SK-N-SH (cell line): ENCODE data around the gene DOCK6. TPM values are rescaled to one million over a fixed set of nuclear protein-coding genes. Genes with fewer than 3 reads are reported as not detected.

Source experiments
- CTCF ChIA-PET: fragments of 300-600, 350-600 bp; formaldehyde crosslinking; extraction: SDS; loops from one replicate; lab custom pipeline; 2021; lab: Yijun Ruan, JAX
- POLR2A ChIA-PET: fragments of 350-600 bp; sonication (Branson Sonifier 250); formaldehyde crosslinking; extraction: SDS; loops from one replicate; lab custom pipeline; 2020; ENCODE audit warnings: antibody characterized with exemption, inconsistent platforms; lab: Yijun Ruan, JAX
- DNase-seq: peaks from one replicate; pipeline ENCODE4 v3.0.0; 2012
- H2AFZ ChIP-seq: fragments of 200-600 bp; sonication (generic); 2 replicates; pipeline ENCODE4 v1.8.1; 2016; ENCODE audit warnings: antibody characterized with exemption, mild to moderate bottlenecking, low read depth
- H3F3A ChIP-seq: fragments of 200-600 bp; sonication (generic); replicated peaks from 2 replicates; pipeline ENCODE3; 2016; ENCODE audit warnings: antibody characterized with exemption, mild to moderate bottlenecking; ENCODE audit not compliant: insufficient read depth
- H3K27ac ChIP-seq, 2 experiments: fragments of 200-500 bp in 1 of 2; fragments of 200-600 bp in 1 of 2; sonication (Bioruptor generic) in 1 of 2; sonication (generic), shearing (Covaris generic) in 1 of 2; 2 replicates each; pipeline versions ENCODE4 v1.5.1 to v1.6.1; 2014 to 2016; ENCODE audit warnings: low read depth in 2 of 2, inconsistent platforms in 1 of 2, low read length in 1 of 2, mild to moderate bottlenecking in 1 of 2, mixed read lengths in 1 of 2
- H3K27me3 ChIP-seq: fragments of 200-600 bp; sonication (generic), shearing (Covaris generic); 2 replicates; pipeline ENCODE4 v1.6.1; 2016; ENCODE audit warnings: mixed run types; ENCODE audit not compliant: insufficient read depth
- H3K36me3 ChIP-seq, 2 experiments: fragments of 200-500 bp in 1 of 2; fragments of 200-600 bp in 1 of 2; sonication (Bioruptor generic) in 1 of 2; sonication (generic) in 1 of 2; replicated peaks in 1 of 2; 2 replicates each; pipeline versions ENCODE3 to v1.5.1; 2014 to 2016; ENCODE audit warnings: low read length in 1 of 2, mild to moderate bottlenecking in 1 of 2; ENCODE audit not compliant: insufficient read depth in 2 of 2, control insufficient read depth in 1 of 2
- H3K4me1 ChIP-seq, 2 experiments: fragments of 200-500 bp in 1 of 2; fragments of 200-600 bp in 1 of 2; sonication (Bioruptor generic) in 1 of 2; sonication (generic), shearing (Covaris generic) in 1 of 2; 2 replicates each; pipeline versions ENCODE4 v1.5.1 to v1.6.1; 2014 to 2016; ENCODE audit warnings: low read depth in 1 of 2, low read length in 1 of 2, mixed run types in 1 of 2; ENCODE audit not compliant: insufficient read depth in 2 of 2, control insufficient read depth in 1 of 2
- H3K4me2 ChIP-seq: fragments of 200-600 bp; sonication (generic), shearing (Covaris generic); 2 replicates; pipeline ENCODE4 v1.6.1; 2017; ENCODE audit warnings: mixed run types
- H3K4me3 ChIP-seq, 2 experiments: fragments of 200-500 bp in 1 of 2; fragments of 200-600 bp in 1 of 2; sonication (Bioruptor generic) in 1 of 2; sonication (generic), shearing (Covaris generic) in 1 of 2; 2 replicates each; pipeline versions ENCODE4 v1.5.1 to v1.8.1; 2014 to 2016; ENCODE audit warnings: low read depth in 2 of 2, inconsistent platforms in 1 of 2, low read length in 1 of 2, mild to moderate bottlenecking in 1 of 2, mixed read lengths in 1 of 2, moderate library complexity in 1 of 2
- H3K79me2 ChIP-seq: fragments of 200-600 bp; sonication (generic); 2 replicates; pipeline ENCODE4 v1.8.1; 2017; ENCODE audit warnings: mild to moderate bottlenecking; ENCODE audit not compliant: insufficient read depth
- H3K9ac ChIP-seq: fragments of 200-600 bp; sonication (generic); 2 replicates; pipeline ENCODE4 v1.6.1; 2017; ENCODE audit warnings: mixed run types
- H3K9me2 ChIP-seq: fragments of 200-600 bp; sonication (generic); 2 replicates; pipeline ENCODE4 v1.6.1; 2017; ENCODE audit warnings: mixed run types
- H3K9me3 ChIP-seq: fragments of 200-600 bp; sonication (generic); 2 replicates; pipeline ENCODE4 v1.6.1; 2017; ENCODE audit warnings: mixed run types, mild to moderate bottlenecking, moderate library complexity
- H4K20me1 ChIP-seq: fragments of 200-600 bp; sonication (generic); 2 replicates; pipeline ENCODE4 v1.6.1; 2017; ENCODE audit warnings: mild to moderate bottlenecking, mixed run types; ENCODE audit not compliant: insufficient read depth
- ELF1 ChIP-seq: IDR thresholded peaks from 2 replicates; pipeline ENCODE4 v1.4.0; 2012
- EZH2phosphoT487 ChIP-seq: fragments of 200-600 bp; sonication (generic); IDR thresholded peaks from 2 replicates; pipeline ENCODE4 v1.6.1; 2017; ENCODE audit warnings: low read depth, mixed run types, mild to moderate bottlenecking, antibody characterized with exemption, moderate library complexity, borderline replicate concordance
- GABPA ChIP-seq: IDR thresholded peaks from 2 replicates; pipeline ENCODE4 v1.4.0; 2012; ENCODE audit warnings: low read depth, mild to moderate bottlenecking
- GATA2 ChIP-seq: sonication (generic); formaldehyde crosslinking; IDR thresholded peaks from 2 replicates; pipeline ENCODE4 v1.5.0; 2020; ENCODE audit warnings: mild to moderate bottlenecking, missing genetic modification reagents
- JUND ChIP-seq: IDR thresholded peaks from 2 replicates; pipeline ENCODE4 v1.4.0; 2012
- MXI1 ChIP-seq: IDR thresholded peaks from 2 replicates; pipeline ENCODE4 v1.6.1; 2012; ENCODE audit warnings: mild to moderate bottlenecking, low read depth, low read length, improper control_type of control experiment
- NFIC ChIP-seq: IDR thresholded peaks from 2 replicates; pipeline ENCODE4 v1.4.0; 2012; ENCODE audit warnings: borderline replicate concordance
- RCOR1 ChIP-seq: fragments of 150-350 bp; IDR thresholded peaks from 2 replicates; pipeline ENCODE4 v1.6.1; 2017; ENCODE audit warnings: antibody characterized with exemption, low read length
- RFX5 ChIP-seq: IDR thresholded peaks from 2 replicates; pipeline ENCODE4 v1.6.1; 2012; ENCODE audit warnings: mild to moderate bottlenecking, improper control_type of control experiment, low read length
- RXRA ChIP-seq: IDR thresholded peaks from 2 replicates; pipeline ENCODE4 v1.4.0; 2012; ENCODE audit warnings: low read depth, mild to moderate bottlenecking, borderline replicate concordance
- SIN3A ChIP-seq: IDR thresholded peaks from 2 replicates; pipeline ENCODE4 v1.6.1; 2012; ENCODE audit warnings: low read depth, mild to moderate bottlenecking, low read length, moderate library complexity, borderline replicate concordance
- SMC3 ChIP-seq: IDR thresholded peaks from 2 replicates; pipeline ENCODE4 v1.6.1; 2012; ENCODE audit warnings: low read depth, low read length, improper control_type of control experiment
- TAF1 ChIP-seq: IDR thresholded peaks from 2 replicates; pipeline ENCODE4 v1.6.1; 2012; ENCODE audit warnings: low read depth, mild to moderate bottlenecking, low read length, moderate library complexity, borderline replicate concordance
- TCF12 ChIP-seq: IDR thresholded peaks from 2 replicates; pipeline ENCODE4 v1.4.0; 2012
- YY1 ChIP-seq: IDR thresholded peaks from 2 replicates; pipeline ENCODE4 v1.4.0; 2012; ENCODE audit warnings: low read depth, mild to moderate bottlenecking
- WGBS: methylation state at CpG from one replicate; pipeline ENCODE4 v1.1.6; 2017; ENCODE audit warnings: low lambda C conversion rate; 5-methylcytosine and 5-hydroxymethylcytosine counted together
- polyA plus RNA-seq, 3 experiments: library from polyadenylated mRNA; depleted of rRNA; stranded (reverse); fragments of >200 nt; gene quantifications; 2 replicates each; pipeline ENCODE4 v1.2.3, GENCODE V29; 2012
- TF ChIP-seq, protein P1 (sequence below): IDR thresholded peaks from 2 replicates; pipeline ENCODE4; 2012
- TF ChIP-seq, protein P2 (sequence below): fragments of 150-350 bp; IDR thresholded peaks from 2 replicates; pipeline ENCODE4 v1.6.1; 2016; ENCODE audit warnings: mild to moderate bottlenecking, low read depth, low read length
- TF ChIP-seq, protein P3 (sequence below): fragments of 200-600 bp; sonication (generic); IDR thresholded peaks from 2 replicates; pipeline ENCODE4 v1.6.1; 2017; ENCODE audit warnings: antibody characterized with exemption, mild to moderate bottlenecking, moderate library complexity

The DOCK6 gene
- polyA plus RNA-seq, 1 of the 3 experiments (the other 2 are of a cell fraction), result 18.3 TPM

DNA sequence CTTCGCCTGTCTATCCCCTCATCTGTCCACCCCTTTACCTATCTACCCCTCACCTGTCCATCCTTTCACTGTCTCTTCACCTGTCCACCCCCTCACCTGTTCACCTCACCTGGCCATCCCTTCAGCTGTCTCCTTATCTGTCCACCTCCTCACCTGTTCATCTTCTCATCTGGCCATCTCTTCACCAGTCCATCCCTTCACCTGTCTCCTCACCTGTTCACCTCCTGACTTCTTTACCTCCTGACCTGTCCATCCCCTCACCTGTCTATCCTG is 51.7 kb downstream of the DOCK6 start (continued):
- TF ChIP-seq JUND (no peak), NFIC (no peak), GATA2 (CRISPR knock-in tag) (no peak), MXI1 (no peak), GABPA (no peak), SIN3A (no peak), SMC3 (no peak), RXRA (no peak), RFX5 (no peak), EZH2phosphoT487 (no peak)
- TF ChIP-seq, protein P1, sequence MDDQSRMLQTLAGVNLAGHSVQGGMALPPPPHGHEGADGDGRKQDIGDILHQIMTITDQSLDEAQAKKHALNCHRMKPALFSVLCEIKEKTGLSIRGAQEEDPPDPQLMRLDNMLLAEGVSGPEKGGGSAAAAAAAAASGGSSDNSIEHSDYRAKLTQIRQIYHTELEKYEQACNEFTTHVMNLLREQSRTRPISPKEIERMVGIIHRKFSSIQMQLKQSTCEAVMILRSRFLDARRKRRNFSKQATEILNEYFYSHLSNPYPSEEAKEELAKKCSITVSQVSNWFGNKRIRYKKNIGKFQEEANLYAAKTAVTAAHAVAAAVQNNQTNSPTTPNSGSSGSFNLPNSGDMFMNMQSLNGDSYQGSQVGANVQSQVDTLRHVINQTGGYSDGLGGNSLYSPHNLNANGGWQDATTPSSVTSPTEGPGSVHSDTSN, result no peak

DNA sequence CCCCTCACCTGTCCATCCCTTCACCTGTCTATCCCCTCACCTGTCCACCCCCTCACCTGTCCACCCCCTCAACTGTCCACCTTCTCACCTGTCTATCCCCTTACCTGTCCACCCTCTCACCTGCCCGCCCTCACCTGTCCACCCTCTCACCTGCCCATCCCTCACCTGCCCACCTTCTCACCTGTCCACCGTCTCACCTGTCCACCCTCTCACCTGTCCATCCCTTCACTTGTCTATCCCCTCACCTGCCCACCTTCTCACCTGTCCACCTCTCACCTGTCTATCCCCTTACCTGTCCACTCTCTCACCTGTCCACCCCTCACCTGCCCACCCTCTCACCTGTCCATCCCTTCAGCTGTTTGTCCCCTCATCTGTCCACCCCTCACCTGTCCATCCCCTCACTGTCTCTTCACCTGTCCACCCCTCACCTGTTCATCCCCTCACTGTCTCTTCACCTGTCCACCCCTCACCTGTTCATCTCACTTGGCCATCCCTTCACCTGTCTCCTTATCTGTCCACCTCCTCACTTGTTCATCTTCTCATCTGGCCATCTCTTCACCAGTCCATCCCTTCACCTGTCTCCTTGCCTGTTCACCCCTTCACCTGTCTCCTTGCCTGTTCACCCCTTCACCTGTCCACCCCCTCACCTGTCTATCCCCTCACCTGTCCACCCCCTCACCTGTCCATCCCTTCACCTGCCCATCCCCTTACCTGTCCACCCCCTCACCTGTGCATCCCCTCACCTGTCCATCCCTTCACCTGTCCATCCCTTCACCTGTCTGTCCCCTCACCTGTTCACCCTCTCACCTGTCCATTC is 52.3 kb downstream of the DOCK6 start:
- H3K27me3 ChIP-seq, result no peaks in the 10 kb centered on the region
- no peaks in the 10 kb centered on the region for H3K4me1 ChIP-seq
- WGBS, result 40% methylated on average over 2 of the region's 2 CpGs
- TF ChIP-seq RXRA (no peak), MXI1 (no peak), GATA2 (CRISPR knock-in tag) (no peak), EZH2phosphoT487 (no peak), RCOR1 (no peak), SIN3A (no peak), ELF1 (no peak), TCF12 (no peak), YY1 (no peak), TAF1 (no peak)
- TF ChIP-seq, protein P2, sequence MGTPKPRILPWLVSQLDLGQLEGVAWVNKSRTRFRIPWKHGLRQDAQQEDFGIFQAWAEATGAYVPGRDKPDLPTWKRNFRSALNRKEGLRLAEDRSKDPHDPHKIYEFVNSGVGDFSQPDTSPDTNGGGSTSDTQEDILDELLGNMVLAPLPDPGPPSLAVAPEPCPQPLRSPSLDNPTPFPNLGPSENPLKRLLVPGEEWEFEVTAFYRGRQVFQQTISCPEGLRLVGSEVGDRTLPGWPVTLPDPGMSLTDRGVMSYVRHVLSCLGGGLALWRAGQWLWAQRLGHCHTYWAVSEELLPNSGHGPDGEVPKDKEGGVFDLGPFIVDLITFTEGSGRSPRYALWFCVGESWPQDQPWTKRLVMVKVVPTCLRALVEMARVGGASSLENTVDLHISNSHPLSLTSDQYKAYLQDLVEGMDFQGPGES, result no peak
- TF ChIP-seq, protein P3, sequence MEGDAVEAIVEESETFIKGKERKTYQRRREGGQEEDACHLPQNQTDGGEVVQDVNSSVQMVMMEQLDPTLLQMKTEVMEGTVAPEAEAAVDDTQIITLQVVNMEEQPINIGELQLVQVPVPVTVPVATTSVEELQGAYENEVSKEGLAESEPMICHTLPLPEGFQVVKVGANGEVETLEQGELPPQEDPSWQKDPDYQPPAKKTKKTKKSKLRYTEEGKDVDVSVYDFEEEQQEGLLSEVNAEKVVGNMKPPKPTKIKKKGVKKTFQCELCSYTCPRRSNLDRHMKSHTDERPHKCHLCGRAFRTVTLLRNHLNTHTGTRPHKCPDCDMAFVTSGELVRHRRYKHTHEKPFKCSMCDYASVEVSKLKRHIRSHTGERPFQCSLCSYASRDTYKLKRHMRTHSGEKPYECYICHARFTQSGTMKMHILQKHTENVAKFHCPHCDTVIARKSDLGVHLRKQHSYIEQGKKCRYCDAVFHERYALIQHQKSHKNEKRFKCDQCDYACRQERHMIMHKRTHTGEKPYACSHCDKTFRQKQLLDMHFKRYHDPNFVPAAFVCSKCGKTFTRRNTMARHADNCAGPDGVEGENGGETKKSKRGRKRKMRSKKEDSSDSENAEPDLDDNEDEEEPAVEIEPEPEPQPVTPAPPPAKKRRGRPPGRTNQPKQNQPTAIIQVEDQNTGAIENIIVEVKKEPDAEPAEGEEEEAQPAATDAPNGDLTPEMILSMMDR, result no peak
- TF ChIP-seq, all 33 proteins: peak for 0
- Histone ChIP-seq H4K20me1 (peaks cover 4% of the 10 kb centered on the region; the same call in 1 of the 2 replicates), H3K36me3 (no peaks in the 10 kb centered on the region), H3K9me3 (no peaks in the 10 kb centered on the region), H3K79me2 (no peaks in the 10 kb centered on the region), H3K4me3 (no peak overlapping the region), H3K9ac (no peak overlapping the region), H2AFZ (no peak overlapping the region), H3K9me2 (no peaks in the 10 kb centered on the region), H3K4me2 (no peak overlapping the region), H3F3A (peaks cover 48% of the 10 kb centered on the region), H3K27ac (no peak overlapping the region)
- POLR2A ChIA-PET, result no interaction called here
- DNase-seq, result no peak
- CTCF ChIA-PET, result no interaction called here
